ENCODE measurements around the gene NGRN. TPM values are rescaled to one million over a fixed set of nuclear protein-coding genes. Genes with fewer than 3 reads are reported as not detected.

Gene NGRN
- total and polyA plus RNA-seq, 2 of the 4 experiments (the other 2 are of a cell fraction), result 39.6 to 46.2 TPM

GRCh38 chr15:90295270-90295648 is 29.8 kb downstream of the NGRN start:
- Histone ChIP-seq H3K18ac (ENCODE audit: low read depth, low read length) (no peak overlapping the region; the same call in 1 of the 2 replicates), H3K4me2 (ENCODE audit: low read depth, low read length) (peak overlapping the region; percentile 42; the same call in 1 of the 2 replicates), H3K14ac (replicated peaks; ENCODE audit: low read depth, low read length) (peak overlapping the region; percentile 56; the same call in 1 of the 2 replicates), H2AFZ (replicated peaks; ENCODE audit: low read length, poor library complexity) (peak overlapping the region; percentile 79), H2AK9ac (replicated peaks; ENCODE audit: low read depth, low read length, poor library complexity) (no peak overlapping the region), H3K27ac (ENCODE audit: insufficient read depth, low read length) (no peak overlapping the region), H2BK15ac (ENCODE audit: low read depth, low read length) (no peak overlapping the region), H3K9ac (ENCODE audit: low read depth, low read length) (no peak overlapping the region), H3K9me1 (ENCODE audit: insufficient read depth, low read length) (no peaks in the 10 kb centered on the region), H2BK20ac (ENCODE audit: low read depth, low read length) (no peak overlapping the region), H3K27me3 (ENCODE audit: control insufficient read depth, insufficient read depth, low read length) (no peaks in the 10 kb centered on the region; the same call in 1 of the 2 replicates), H4K8ac (ENCODE audit: low read depth in 2 of 2, low read length in 2 of 2) (no peak overlapping the region), H3K36me3 (ENCODE audit: control insufficient read depth, insufficient read depth, low read length) (no peaks in the 10 kb centered on the region), H3K4me3 (ENCODE audit: insufficient read depth, low read depth, low read length) (no peak overlapping the region), H2BK120ac (ENCODE audit: low read depth, low read length) (no peak overlapping the region), H4K5ac (ENCODE audit: low read depth, low read length) (no peak overlapping the region), H3K56ac (ENCODE audit: extremely low read depth, insufficient read depth, low read length) (no peak overlapping the region), H3K4me1 (ENCODE audit: control insufficient read depth, insufficient read depth, low read length) (peaks cover 2% of the 10 kb centered on the region; the same call in 1 of the 2 replicates), H2BK5ac (ENCODE audit: low read depth, low read length, poor library complexity, severe bottlenecking) (no peak overlapping the region), H4K20me1 (ENCODE audit: insufficient read depth, low read length) (no peaks in the 10 kb centered on the region), H4K91ac (ENCODE audit: insufficient read depth, low read depth, low read length) (no peak overlapping the region), H3K23ac (ENCODE audit: low read depth, low read length) (no peak overlapping the region), H2AK5ac (ENCODE audit: low read depth, low read length) (no peak overlapping the region), H3K79me1 (ENCODE audit: low read depth in 1 of 2, low read length in 2 of 2) (no peaks in the 10 kb centered on the region), H3K9me3 (ENCODE audit: control insufficient read depth, insufficient read depth, low read length) (no peaks in the 10 kb centered on the region), H3K4ac (ENCODE audit: low read depth, low read length) (peak overlapping the region; percentile 17; the same call in 1 of the 2 replicates)
- no TSS peak for BruUV-seq (replicated peaks)
- dilution Hi-C loops (cut with HindIII; ENCODE audit: low sequenced_read_pairs, unreplicated experiment), result no loop called here
- in situ Hi-C loops (cut with MboI; ENCODE audit: low sequenced_read_pairs), result no loop called here
- no peak for TF ChIP-seq POLR2A (IDR thresholded peaks at IDR 0.05; ENCODE audit: low read depth, low read length)
- no peak for TF ChIP-seq CHD1 (IDR thresholded peaks at IDR 0.05; ENCODE audit: low read depth, low read length)
- TF ChIP-seq CEBPB (IDR thresholded peaks at IDR 0.05; ENCODE audit: low read depth, low read length), result no peak
- TF ChIP-seq MXI1 (IDR thresholded peaks at IDR 0.05; ENCODE audit: borderline replicate concordance, low read depth, low read length), result no peak
- no peak for TF ChIP-seq ELK1 (IDR thresholded peaks at IDR 0.05; ENCODE audit: borderline replicate concordance, low read depth, low read length)
- no peak for TF ChIP-seq SMC3 (IDR thresholded peaks at IDR 0.05; ENCODE audit: low read depth, low read length)
- ATAC-seq (ENCODE audit: low read depth) (no peak), DNase-seq (no peak)
- ChIA-PET CTCF (no interaction called here), POLR2A (ENCODE audit: unreplicated experiment) (no interaction called here)
- 60% methylated on average over 1 of the region's 10 CpGs; no CpG with 5 or more reads in 1 of the 2 experiments for WGBS, 2 experiments (ENCODE audit: extremely low coverage in 2 of 2, insufficient read length in 1 of 2)
- intact Hi-C loops (cut with micrococcal nuclease), result no loop called here
